LNCAP (cell line): ENCODE measurements around the gene TM4SF1.

Experiments
- TF ChIP-seq, protein P1 (sequence below): fragments of 450-650 bp; IDR thresholded peaks from 2 replicates; pipeline ENCODE4 v1.5.1; 2017; ENCODE audit warnings: mild to moderate bottlenecking

The TM4SF1 gene

DNA sequence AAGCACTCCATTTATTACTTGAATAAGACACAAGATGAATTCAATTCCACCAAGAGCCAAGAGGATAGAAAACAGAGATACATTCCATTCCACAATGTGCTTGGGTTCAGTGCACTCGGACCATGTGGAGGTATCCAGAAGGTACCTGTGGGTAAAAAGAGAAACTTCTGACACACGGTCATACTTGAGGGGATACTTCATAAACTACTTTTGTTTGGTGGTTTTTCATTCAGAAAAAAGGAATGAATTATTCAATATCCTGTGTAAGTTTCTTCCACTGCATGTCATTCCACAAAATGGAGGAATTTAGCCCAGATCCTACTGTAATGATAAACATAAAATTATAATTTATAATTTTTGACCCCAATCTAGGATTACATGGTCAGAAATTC is 5.7 kb downstream of the TM4SF1 start:
- TF ChIP-seq, protein P1, sequence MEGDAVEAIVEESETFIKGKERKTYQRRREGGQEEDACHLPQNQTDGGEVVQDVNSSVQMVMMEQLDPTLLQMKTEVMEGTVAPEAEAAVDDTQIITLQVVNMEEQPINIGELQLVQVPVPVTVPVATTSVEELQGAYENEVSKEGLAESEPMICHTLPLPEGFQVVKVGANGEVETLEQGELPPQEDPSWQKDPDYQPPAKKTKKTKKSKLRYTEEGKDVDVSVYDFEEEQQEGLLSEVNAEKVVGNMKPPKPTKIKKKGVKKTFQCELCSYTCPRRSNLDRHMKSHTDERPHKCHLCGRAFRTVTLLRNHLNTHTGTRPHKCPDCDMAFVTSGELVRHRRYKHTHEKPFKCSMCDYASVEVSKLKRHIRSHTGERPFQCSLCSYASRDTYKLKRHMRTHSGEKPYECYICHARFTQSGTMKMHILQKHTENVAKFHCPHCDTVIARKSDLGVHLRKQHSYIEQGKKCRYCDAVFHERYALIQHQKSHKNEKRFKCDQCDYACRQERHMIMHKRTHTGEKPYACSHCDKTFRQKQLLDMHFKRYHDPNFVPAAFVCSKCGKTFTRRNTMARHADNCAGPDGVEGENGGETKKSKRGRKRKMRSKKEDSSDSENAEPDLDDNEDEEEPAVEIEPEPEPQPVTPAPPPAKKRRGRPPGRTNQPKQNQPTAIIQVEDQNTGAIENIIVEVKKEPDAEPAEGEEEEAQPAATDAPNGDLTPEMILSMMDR, result no peak

DNA sequence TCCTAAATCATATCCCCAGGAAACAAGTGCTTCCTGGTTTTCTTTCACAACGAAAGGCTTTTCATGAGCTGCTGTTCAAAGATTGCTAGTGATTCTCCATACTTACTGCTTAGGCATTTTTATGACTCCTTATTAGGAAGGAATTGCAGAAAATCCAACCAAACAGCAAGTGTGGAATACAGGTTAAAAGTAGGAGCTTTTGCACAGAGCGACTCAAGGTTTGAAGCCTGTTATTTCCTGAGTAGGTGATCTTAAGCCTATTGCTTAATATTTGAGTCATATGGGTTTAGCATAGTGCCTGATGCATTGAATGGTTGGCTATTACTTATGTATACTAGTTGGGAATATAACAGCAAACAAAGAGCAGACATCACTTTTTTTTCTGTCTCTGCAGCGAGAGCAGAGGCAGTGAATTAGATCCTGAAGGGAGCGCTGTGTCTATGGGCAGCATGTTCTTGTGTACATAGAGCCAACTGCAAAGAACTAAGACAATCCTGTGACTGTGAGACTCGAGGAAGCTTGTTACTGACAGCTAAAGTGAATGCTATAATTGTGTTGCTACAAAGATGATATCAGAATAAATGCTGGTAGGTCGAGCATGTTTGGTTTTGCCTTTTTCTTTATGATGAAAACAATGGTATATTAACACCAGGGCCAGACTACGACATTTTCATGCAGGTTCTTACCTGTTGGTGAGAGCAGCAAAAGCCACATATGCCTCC is 6.3 kb downstream of the TM4SF1 start:
- TF ChIP-seq, protein P1, result no peak

DNA sequence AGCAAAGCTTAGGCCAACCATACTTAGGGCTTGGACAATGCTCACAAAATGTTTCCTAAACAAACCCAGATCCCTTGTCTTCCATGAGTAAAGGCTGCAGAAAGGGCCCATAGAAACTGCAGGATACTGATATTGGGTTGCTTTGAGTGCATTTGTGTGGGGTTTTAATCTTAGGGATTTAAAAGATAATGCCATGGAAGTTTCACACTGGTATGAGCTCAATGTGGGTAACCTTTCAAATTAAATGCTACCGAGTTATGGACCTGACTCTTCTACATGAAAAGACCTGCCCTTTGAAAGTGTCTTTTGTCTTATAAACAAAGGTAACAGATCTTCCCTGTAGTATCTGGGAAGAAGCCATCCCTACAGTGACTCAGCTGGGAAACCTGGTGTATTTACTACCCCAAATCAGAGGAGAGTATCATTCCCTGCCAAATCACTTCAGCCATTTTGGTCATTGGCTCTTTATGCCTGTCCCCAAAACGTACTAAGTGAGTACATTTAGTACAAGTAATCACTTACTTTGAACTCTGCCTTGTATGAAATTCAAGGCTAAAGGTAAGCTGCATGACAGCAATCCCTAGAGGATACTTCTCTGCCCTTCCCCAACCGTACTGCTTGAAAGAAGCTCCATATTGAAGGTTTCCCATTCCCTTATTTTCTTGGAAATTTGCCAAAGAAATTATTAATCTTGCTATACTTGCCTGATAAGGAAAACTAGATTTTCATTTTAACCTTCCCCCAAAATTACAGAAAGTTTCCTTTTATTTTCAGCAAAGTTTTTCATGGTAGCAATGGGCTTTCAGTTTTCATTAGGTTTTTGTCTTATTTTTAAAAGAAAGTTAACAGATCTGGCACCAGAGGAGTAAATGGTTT is 7.2 kb downstream of the TM4SF1 start:
- TF ChIP-seq, protein P1, result no peak

DNA sequence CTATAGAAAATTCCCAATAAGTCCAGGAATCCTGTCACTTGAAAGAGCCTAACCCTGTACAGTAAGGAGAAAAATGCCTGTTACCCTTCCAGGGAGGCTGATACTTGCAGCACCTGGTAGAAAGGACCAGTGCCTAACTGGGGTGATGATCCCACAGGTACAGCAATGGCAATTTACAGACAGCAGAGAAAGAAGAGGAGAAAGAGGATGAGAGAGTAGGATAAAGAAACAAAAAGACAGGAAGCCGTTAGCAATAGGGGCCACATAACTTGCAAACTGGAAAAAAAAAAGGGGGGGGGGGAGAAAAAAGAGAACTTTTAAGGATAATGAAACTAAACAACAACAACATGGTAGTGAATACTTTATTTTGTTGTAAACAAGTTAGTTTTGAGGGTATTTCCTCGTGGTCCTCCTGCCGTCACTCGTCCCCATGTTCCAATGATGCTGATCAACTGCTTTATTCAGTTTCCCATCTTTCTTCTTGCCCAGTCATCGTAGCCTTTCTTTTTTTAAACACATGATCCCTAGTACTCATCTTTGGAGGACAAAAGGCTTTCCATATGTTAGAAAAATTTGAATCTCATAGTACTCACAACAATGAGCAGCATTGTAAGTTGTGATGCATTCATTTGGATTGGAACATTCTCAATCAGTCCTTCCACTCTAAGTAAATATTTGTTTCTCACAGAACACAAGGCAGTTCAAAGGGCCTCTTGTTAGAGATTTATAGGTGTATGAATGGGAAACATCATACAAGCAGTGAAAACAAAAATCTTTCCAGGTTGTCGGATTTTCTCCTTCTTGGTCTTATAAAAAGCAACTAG is 8.6 kb downstream of the TM4SF1 start:
- TF ChIP-seq, protein P1, result no peak

DNA sequence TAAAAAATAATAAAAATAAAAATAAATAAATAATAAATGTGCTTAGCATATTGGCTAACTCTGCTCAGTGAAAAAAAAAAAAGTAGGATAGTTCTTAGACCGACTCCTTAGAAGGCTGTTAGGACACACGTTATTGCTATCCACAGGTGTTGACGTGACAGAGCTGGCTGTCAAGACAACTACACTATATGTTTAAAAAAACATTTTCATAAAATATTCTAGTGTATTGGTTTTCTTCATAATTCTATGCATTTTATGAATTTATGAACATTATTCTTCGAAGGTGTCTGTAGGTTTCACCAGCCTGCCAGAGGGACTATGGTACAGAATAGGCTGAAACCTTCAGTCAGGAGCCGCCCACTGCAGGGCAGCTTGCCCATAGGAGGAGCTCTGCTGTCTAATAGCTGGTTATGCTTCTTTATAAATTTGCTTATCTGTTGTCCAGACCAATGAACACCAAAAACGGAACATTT is 9.2 kb downstream of the TM4SF1 start:
- TF ChIP-seq, protein P1, result no peak

DNA sequence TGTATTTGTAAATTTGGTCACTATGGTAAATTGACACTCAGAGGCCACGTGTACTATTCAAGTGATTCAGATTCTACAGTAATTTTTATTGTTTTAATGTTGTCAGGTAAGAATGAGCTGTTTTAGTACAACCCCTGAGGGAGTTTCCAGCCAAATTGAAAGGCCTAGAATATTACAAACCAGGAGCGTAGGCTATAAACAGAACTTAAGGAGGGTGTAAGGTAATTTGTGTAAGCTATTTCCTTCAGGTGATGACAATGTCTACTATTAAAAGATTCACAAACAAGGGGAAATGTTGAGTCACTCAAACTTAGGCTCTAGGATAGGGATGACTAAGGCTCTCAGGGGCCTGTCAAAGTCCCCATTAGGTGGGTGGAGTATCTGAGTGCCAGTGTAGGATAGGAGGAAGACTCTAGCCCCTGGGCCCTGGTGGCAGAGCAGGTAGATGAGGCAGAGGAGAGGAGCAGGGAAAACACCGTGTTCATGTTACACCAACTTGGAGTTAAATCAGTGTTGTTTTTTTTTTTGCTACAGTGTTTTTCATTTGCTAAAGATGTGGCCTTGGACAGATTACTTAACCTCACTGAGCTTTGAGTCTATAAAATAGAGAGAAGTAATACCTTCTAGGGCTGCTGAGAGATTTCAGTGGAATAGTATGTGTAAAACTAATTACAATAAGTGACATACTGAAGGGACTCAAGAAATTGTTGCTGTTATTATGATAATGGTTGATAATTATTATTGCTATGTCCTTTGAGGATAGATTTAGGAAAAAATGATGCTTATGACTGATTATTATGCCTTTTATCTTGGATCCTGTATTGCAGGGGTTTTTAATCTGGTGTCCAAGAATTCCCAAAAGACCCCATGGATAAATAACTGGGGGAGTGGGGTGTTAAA is 10.3 kb downstream of the TM4SF1 start:
- TF ChIP-seq, protein P1, result no peak
